HT1080 (cell line): ENCODE data around the gene MALRD1. TPM values are rescaled to one million over a fixed set of nuclear protein-coding genes. Genes with fewer than 3 reads are reported as not detected.

Experiments used
- DNase-seq: peaks from one replicate; pipeline ENCODE4 v3.0.0-alpha.2; 2015; ENCODE audit warnings: low read depth
- total RNA-seq: library from RNA; depleted of rRNA; stranded (reverse); fragments of >200 nt; shearing (Covaris generic); gene quantifications from 2 replicates; pipeline ENCODE4 v1.2.3, GENCODE V29; 2014

The MALRD1 gene
- total RNA-seq, 1 experiment from 2014 or later: not detected

DNA sequence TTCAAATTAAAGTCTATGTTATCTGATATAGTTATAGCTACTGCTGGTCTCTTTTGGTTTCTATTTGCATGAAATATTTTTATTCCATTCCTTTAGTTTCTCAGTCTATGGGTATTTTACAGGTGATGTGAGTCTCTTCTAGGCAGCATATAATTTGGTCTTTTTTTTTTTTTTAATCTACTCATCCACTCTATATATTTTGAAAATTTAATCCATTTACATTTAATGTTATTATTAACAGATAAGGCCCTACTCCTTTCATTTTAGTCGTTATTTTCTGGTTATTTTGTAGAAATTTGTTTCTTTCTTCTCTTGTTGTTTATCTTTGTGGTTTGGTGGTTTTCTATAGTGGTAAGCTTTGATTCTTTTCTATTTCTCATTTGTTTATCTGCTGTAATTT is 58.8 kb downstream of the MALRD1 start:
- DNase-seq: no peak

- DNase-seq: no peak
Observed at GRCh38 chr10:19111501-19112267, 63.1 kb downstream of the MALRD1 start.

- no peak for DNase-seq
Observed at GRCh38 chr10:19117438-19117837, 68.8 kb downstream of the MALRD1 start.

- DNase-seq: no peak
Observed at GRCh38 chr10:19119191-19119590, 70.6 kb downstream of the MALRD1 start.

- no peak for DNase-seq
Observed at GRCh38 chr10:19120381-19120908, 71.8 kb downstream of the MALRD1 start.

DNA sequence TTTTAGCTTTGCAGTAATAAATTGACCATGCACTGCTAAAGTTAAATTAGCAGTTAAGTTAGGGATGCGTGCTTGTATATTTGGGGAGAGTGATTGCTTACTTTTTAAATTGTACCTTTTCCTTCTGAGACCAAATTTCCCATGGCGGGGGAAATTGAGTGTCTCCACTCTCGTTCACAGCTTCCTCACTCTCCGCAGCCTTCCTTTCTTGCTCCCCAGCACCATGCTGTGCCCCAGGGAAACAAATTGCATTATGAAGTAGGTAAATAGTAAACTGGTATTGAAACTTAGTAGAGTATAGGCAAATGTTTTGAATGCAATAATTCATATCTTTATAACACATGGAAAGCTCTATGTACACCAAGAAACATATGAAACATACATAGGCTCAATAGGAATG is 85.4 kb downstream of the MALRD1 start:
- no peak for DNase-seq

GRCh38 chr10:19142967-19143366 is 94.4 kb downstream of the MALRD1 start:
- no peak for DNase-seq

DNA sequence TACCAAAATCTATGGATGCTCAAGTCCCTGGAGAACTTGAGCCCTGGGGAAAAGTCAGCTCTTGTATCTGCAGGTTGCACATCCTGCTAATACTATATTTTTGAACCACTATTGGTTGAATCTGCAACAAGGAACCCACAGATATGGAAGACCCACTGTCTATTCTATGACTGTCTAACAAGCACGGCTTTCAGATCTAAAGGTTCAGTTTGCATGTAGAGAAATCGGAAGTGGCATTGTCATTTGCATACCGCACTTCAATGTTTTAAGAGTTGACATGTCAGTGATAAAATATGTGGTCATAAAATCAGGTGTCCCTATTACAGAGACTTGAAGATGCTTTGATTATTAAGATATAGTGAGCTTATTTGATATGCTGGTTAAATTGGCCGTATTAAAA is 95.6 kb downstream of the MALRD1 start:
- DNase-seq: no peak

DNA sequence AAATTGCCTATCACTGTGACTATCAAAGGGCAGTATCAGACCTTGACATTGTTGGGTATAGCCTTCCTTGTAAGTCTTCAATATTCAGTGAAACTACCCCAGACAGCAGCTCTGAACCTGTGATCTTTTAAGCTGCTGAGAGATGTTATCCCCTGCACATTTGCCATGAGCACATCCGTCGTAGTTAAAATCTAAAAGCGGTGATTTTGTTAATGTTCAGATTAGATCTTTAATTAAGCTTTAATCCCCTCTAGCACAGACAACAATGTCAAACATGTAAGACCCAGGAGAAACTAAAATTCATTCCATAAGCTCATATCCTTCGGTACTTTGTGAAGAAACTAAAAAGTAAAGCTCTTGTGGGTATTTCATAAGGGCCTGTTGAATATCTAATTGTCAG is 105.8 kb downstream of the MALRD1 start:
- DNase-seq: no peak

DNA sequence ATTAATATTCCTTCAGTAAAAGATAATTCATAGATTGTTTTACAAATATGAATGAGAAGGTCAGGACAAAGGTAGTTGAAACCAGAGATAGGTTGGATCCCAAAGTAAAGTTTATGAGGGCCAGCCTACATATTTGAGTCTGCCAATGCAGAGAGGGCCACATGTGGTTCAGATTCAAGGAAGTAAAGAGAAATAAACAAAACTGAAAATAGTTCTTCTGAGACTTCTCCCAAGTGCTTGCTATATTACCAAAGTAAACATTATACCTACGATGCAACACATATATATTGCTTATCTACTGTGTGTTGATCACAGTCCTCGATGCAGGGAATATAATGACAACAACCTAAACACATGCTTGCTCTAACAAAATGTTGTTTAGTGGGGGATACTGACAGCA is 109.8 kb downstream of the MALRD1 start:
- DNase-seq: no peak

DNA sequence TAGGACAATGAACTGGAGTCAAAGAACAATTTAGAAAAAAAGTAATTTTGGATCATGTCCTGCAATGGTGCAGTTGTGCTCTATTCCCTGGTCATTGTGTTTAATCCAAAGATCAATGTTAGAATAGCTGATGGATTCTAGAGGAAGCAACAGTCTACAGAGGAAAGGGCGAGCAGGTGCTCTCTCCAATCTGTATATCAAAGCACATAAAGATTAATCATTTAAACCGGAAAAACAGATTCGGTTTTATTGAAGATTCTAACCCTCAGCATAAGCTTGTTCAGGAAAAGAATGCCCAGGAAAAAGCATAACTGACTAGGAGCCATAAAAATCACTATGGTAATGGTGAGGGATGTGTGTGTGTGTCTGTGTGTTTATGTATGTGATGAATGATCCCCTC is 110.3 kb downstream of the MALRD1 start:
- DNase-seq: no peak

DNA sequence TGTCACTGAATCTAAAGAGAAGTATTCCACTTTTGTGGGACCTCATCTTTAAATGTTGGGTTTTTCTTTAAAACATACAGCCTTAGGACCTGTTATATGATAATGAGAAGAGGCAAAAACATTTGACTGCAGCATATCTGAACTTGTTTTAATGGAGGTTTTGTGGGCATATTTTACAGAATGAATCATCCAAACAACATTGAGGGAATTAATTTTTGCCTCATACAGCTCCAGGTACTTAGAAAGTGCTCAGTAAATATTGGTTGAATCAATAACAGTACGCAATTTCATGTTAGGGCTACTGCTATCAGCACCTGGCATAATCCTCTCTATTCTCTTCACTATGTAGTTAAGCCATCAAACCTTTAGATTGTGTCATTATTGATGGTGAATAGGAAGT is 115.9 kb downstream of the MALRD1 start:
- no peak for DNase-seq

- no peak for DNase-seq
Observed at GRCh38 chr10:19168584-19168983, 120.0 kb downstream of the MALRD1 start.

DNA sequence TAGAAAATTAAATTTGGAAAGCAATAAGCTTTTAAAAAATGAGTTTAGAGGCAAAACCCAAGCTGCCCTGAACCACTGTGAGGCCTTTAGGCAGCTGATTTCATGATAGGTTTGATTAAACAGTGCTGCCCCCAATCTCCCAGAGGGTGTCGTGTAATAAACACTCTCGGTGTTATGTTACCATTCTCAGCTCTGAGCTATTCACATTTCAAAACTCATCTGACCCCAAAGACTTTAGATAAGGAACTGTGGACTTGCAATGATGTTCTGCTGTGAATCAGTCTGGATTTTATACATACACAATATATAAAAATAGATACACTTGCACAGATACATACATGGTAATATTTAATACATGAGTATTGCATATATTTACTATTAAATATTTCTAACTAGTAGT is 120.4 kb downstream of the MALRD1 start:
- DNase-seq: no peak

DNA sequence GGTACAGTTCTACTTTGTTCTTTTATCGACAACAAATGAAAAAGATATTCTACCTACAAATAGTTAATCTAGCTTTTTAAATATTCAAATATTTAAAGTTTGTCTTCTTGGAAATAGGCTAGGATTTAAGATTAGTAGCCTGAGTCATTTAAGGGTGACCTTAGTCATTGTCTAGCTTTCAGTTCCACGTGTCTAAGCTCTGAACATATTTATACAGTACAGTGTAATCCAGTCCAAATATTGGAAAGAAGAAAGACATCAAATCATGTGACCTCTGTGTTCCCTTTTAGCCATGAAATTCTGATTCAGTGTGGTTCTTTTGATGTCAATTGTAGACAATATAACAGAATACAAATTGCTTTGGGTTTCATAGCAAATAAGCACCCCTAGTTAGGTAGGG is 121.1 kb downstream of the MALRD1 start:
- DNase-seq: no peak

DNA sequence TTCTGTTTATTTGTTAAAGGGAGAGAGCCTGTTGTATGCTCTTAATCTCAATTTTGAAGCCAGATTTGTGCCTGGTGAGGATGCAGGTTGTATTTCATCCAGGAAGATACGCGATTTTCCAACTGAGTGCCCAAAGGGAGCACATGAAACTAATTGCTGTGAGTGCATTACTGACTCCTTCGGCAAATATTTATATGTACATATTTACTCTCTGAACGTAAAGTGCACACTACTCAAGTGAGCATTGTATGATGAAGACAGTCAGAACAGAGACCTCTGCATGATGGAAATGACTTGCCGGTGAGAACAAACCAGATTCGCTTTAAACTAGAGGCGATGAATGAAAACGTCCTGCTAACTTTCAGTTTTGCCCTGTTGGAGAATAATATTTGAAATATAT is 130.1 kb downstream of the MALRD1 start:
- no peak for DNase-seq

DNA sequence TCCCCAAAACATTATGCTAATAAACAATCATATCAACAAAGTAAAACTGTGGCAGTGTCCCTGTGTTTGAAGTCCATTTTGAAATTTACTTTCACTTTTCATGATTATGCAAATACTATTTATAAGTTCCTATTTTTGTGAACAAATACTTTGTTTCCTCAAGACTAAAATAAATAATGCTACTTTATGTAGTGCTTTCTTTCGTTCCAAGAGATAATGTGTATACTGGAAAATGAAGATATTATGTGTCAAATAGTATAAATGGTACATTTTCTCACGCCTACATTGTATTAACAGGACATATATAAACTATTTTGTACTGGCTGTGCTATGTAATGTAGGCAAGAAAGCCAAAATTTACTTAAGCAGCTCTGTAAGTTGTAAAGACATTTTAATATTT is 136.3 kb downstream of the MALRD1 start:
- no peak for DNase-seq

DNA sequence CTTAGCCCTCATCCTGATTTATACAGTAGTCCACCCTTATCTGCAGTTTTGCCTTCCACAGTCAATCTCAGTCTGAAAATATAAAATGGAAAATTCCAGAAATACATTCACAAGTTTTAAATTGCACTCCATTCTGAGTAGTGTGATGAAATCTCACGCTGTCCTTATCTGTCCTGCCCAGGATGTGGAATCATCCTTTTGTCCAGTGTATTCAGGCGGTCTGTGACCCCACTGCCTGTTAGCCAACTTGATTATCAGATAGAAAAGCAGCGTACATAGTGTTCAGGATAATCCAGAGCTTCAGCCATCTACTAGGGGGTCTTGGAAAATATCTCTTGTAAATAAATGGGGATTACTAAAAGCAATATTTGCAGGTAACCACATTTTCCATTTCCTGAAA is 146.3 kb downstream of the MALRD1 start:
- DNase-seq: no peak

DNA sequence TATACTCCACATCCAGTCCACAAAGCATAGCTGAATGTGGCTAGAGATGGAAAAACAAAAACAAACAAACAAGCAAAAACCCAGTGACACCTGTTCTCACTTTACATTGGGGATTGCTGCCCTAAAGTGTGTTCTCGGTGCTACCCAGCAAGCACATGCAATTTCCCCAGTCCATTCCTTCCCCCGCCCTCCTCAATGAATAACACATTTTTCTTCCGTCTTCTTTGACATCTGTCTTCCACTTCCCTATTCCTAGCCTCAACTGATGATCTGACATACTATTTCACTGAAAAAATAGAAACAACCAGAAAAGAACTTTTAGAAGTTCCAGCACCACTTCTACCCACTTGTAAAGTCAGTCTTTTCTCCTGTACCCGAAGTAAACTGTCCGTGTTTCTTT is 147.1 kb downstream of the MALRD1 start:
- no peak for DNase-seq

DNA sequence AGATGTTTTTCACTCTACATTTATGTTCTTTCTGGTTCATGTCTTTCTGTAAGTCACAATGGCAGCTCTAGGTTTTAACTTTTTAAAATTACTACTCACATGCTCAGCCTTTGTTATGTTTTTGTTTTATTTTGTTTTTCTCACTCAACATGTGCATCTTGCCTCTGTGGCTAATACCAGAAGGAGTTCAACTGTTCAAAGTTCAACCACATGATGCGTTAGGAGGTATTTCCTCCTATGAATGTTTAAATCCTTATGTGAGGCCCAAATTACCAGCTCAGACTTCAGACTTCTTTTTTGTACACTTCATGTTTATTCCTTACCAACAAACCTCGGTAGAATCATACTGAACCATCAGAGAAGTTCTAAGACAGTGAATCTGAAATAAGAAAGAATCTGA is 151.6 kb downstream of the MALRD1 start:
- DNase-seq: no peak

GRCh38 chr10:19204246-19204917 is 155.8 kb downstream of the MALRD1 start:
- no peak for DNase-seq

DNA sequence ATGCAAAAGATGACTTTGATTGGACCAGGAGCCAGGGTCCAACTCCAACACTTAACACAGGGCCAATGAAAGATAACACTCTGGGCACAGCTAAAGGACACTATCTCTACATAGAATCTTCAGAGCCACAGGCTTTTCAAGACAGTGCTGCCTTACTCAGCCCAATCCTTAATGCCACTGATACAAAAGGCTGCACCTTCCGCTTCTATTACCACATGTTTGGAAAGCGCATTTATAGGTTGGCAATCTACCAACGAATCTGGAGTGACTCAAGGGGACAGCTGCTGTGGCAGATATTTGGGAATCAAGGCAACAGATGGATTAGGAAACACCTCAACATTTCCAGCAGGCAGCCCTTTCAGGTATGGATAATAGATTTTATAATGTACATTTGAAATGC is 160.7 kb downstream of the MALRD1 start:
- no peak for DNase-seq

GRCh38 chr10:19212590-19212989 is 164.0 kb downstream of the MALRD1 start:
- no peak for DNase-seq
